Left cardiac atrium (tissue), 4 donors: ENCODE measurements around the gene OXA1L. TPM values are rescaled to one million over a fixed set of nuclear protein-coding genes. Genes with fewer than 3 reads are reported as not detected.
"Not testable (repeated sequence)": the region's sequence is repeated elsewhere in the genome, so short reads cannot be mapped to it uniquely, and the experiment has no call there.

Experiments
- ATAC-seq, 2 donors: fragments of 200-7000 bp; cut with Tn5 transposase; one replicate each; pipeline ENCODE4 v1.9.1; 2020; ENCODE audit warnings: mild to moderate bottlenecking in 2 of 2, moderate library complexity in 2 of 2
- DNase-seq: peaks from one replicate; pipeline ENCODE4 v3.0.0-alpha.2; 2020
- intact Hi-C, 2 donors: fragments of 100-400 bp; cut with DNase I; formaldehyde crosslinking; loops; one replicate each; pipeline versions ENCODE4 v1.14.1 to v1.15.1; 2022 to 2023
- long read RNA-seq: library from polyadenylated mRNA; unstranded; transcript quantifications from one replicate; pipeline ENCODE4 v2.0.0, GENCODE V29; 2021
- total RNA-seq, 2 donors: library from RNA; stranded (reverse); fragmentation: NEBNext Ultra II Directional; extraction: Animal tissue kit (Norgen Biotek cat#: 25700); gene quantifications; one replicate each; pipeline ENCODE4 v1.2.1, GENCODE V29; 2021
- donor health status: DM: no; HTN: yes; CAD: no.
- donor health status: DM: no; HTN: yes; CAD: no; lungs with severe emphysema.
- donor health status: DM: yes; HTN: yes; CAD: no.
- donor health status: Dilated cardiomyopathy.

The OXA1L gene
- 100 to 1,000 TPM; 102 to 104 TPM for total RNA-seq
- long read RNA-seq, transcript OXA1L-201 (10 exons, 1,719 nt), result major isoform, 203 of 220 reads
- long read RNA-seq, partial matches to known transcripts, result 5 of 220 reads
- long read RNA-seq, other reads (novel, unspliced or antisense), result 12 of 220 reads

- peak; percentile 94 to 96 for ATAC-seq
These were observed at the start of gene OXA1L for GRCh38 chr14:22766457-22767322. Gene OXA1L, plus strand, starts transcription at chr14:22766688. Its CDS starts 14 bp downstream, at chr14:22766702.

GRCh38 chr14:22718091-22718490, 48.4 kb upstream of the OXA1L start:
- no peak for ATAC-seq
- intact Hi-C loops, result no loop called here
- no peak for DNase-seq

More at GRCh38 chr14:22766457-22767322, at the start of gene OXA1L:
- peak; percentile 99 for DNase-seq
- intact Hi-C loops, result no loop called here

GRCh38 chr14:22721213-22721612, 45.3 kb upstream of the OXA1L start:
- intact Hi-C loops, result no loop called here
- DNase-seq, result no peak
- no peak for ATAC-seq

- no peak for ATAC-seq
- intact Hi-C loops, result no loop called here
- DNase-seq, result no peak
These were observed 42.7 kb upstream of the OXA1L start for GRCh38 chr14:22723815-22724214.

- DNase-seq, intact Hi-C loops, ATAC-seq: not testable (repeated sequence)
These were observed 41.6 kb upstream of the OXA1L start for GRCh38 chr14:22724847-22725246.

- ATAC-seq, result not testable (repeated sequence)
These were observed 41.1 kb upstream of the OXA1L start for GRCh38 chr14:22725374-22725773.

GRCh38 chr14:22726012-22726411, 40.5 kb upstream of the OXA1L start:
- DNase-seq, result no peak
- no peak for ATAC-seq
- intact Hi-C loops, result no loop called here

More at GRCh38 chr14:22725374-22725773, 41.1 kb upstream of the OXA1L start:
- intact Hi-C loops, DNase-seq: not testable (repeated sequence)

GRCh38 chr14:22732062-22732461, 34.4 kb upstream of the OXA1L start:
- DNase-seq, intact Hi-C loops: not testable (repeated sequence)

GRCh38 chr14:22733829-22734228, 32.7 kb upstream of the OXA1L start:
- intact Hi-C loops, result no loop called here
- ATAC-seq (no peak), DNase-seq (no peak)

More at GRCh38 chr14:22732062-22732461, 34.4 kb upstream of the OXA1L start:
- not testable (repeated sequence) for ATAC-seq

GRCh38 chr14:22735096-22735495, 31.4 kb upstream of the OXA1L start:
- intact Hi-C loops, result no loop called here
- DNase-seq (no peak), ATAC-seq (no peak)

GRCh38 chr14:22736384-22736783, 30.1 kb upstream of the OXA1L start:
- intact Hi-C loops, DNase-seq, ATAC-seq: not testable (repeated sequence)

- no peak for ATAC-seq
These were observed 29.4 kb upstream of the OXA1L start for GRCh38 chr14:22737052-22737451.

GRCh38 chr14:22739423-22739822, 27.1 kb upstream of the OXA1L start:
- no peak for DNase-seq
- intact Hi-C loops, result no loop called here
- ATAC-seq, result no peak

More at GRCh38 chr14:22737052-22737451, 29.4 kb upstream of the OXA1L start:
- intact Hi-C loops, result no loop called here
- DNase-seq, result no peak

GRCh38 chr14:22740020-22740419, 26.5 kb upstream of the OXA1L start:
- DNase-seq, result no peak
- ATAC-seq, result no peak
- intact Hi-C loops, result no loop called here

- intact Hi-C loops, result no loop called here
- no peak for DNase-seq
- no peak for ATAC-seq
These were observed 18.7 kb upstream of the OXA1L start for GRCh38 chr14:22747769-22748168.

- ATAC-seq (no peak), DNase-seq (no peak)
- intact Hi-C loops, result no loop called here
These were observed 18.3 kb upstream of the OXA1L start for GRCh38 chr14:22748206-22748605.

- DNase-seq (no peak), ATAC-seq (no peak)
- intact Hi-C loops, result no loop called here
These were observed 17.8 kb upstream of the OXA1L start for GRCh38 chr14:22748631-22749068.

- intact Hi-C loops, result no loop called here
- DNase-seq (no peak), ATAC-seq (no peak)
These were observed 14.1 kb upstream of the OXA1L start for GRCh38 chr14:22752422-22752821.

- intact Hi-C loops, result no loop called here
- DNase-seq, result no peak
- ATAC-seq, result no peak
These were observed 12.9 kb upstream of the OXA1L start for GRCh38 chr14:22753586-22753985.

- intact Hi-C loops, DNase-seq, ATAC-seq: not testable (repeated sequence)
These were observed 8.4 kb upstream of the OXA1L start for GRCh38 chr14:22757972-22758650.
